ENCODE data around the gene NOP56.

DNA sequence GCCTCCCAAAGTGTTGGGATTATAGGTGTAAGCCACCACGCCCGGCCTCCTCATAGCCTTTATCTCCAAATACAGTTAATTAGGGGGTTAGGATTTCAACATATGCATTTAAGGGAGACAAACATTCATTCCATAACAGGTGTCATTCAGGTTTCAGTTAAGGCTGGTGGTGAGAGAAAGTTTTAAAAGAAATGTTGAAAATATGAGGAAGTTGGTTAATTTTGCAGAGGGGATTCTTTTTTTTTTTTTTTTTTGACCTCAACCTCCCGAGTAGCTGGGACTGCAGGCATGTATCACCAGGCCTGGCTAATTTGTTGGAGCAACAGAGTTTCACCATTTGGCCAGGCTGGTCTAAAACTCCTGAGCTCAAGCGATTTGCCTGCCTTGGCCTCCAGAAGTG lies 27.6 kb downstream of the NOP56 start:
- TF ChIP-seq EZH2 (IDR thresholded peaks at IDR 0.05; ENCODE audit: insufficient read depth, poor library complexity, severe bottlenecking) (no peak), EZH2phosphoT487 (IDR thresholded peaks at IDR 0.05; ENCODE audit: insufficient read depth, low read depth) (no peak)

All from GM23248 (cell line).